ENCODE data around the gene VSTM2L.

The VSTM2L gene

GRCh38 chr20:37936041-37936440, 33.1 kb downstream of the VSTM2L start:
- TF ChIP-seq CTCF (IDR thresholded peaks at IDR 0.05; ENCODE audit: insufficient read depth, low read length, missing control alignments) = no peak
- POLR2A ChIA-PET = no interaction called here
- CTCF ChIA-PET = interaction anchor here (0.7 kb wide), 1 partner anchor 240 kb away, joined by 4 read pairs; no protein-coding TSS in a partner anchor
- H3K4me3 ChIP-seq (ENCODE audit: low read depth, low read length) = no peak overlapping the region
- DNase-seq (ENCODE audit: low read depth, low spot score) = no peak

- CTCF ChIA-PET = interaction anchor here (0.7 kb wide), 1 partner anchor 241 kb away, joined by 4 read pairs; no protein-coding TSS in a partner anchor
- DNase-seq (ENCODE audit: low read depth, low spot score) = no peak
- no peak overlapping the region for H3K4me3 ChIP-seq (ENCODE audit: low read depth, low read length)
- TF ChIP-seq CTCF (IDR thresholded peaks at IDR 0.05; ENCODE audit: insufficient read depth, low read length, missing control alignments) = no peak
- POLR2A ChIA-PET = no interaction called here
Observed at GRCh38 chr20:37936451-37936850, 33.5 kb downstream of the VSTM2L start.

- POLR2A ChIA-PET = no interaction called here
- CTCF ChIA-PET = interaction anchor here (1.4 kb wide), 1 partner anchor 55 kb away, joined by 4 read pairs; no protein-coding TSS in a partner anchor
- no peak overlapping the region for H3K4me3 ChIP-seq (ENCODE audit: low read depth, low read length)
- TF ChIP-seq CTCF (IDR thresholded peaks at IDR 0.05; ENCODE audit: insufficient read depth, low read length, missing control alignments) = no peak
- DNase-seq (ENCODE audit: low read depth, low spot score) = no peak
Observed at GRCh38 chr20:37937686-37938085, 34.8 kb downstream of the VSTM2L start.

GRCh38 chr20:37938181-37938750, 35.3 kb downstream of the VSTM2L start:
- ChIA-PET CTCF (interaction anchor here (1.4 kb wide), 1 partner anchor 54 kb away, joined by 4 read pairs; no protein-coding TSS in a partner anchor), POLR2A (no interaction called here)
- no peak overlapping the region for H3K4me3 ChIP-seq (ENCODE audit: low read depth, low read length)
- no peak for DNase-seq (ENCODE audit: low read depth, low spot score)
- TF ChIP-seq CTCF (IDR thresholded peaks at IDR 0.05; ENCODE audit: insufficient read depth, low read length, missing control alignments) = no peak

- CTCF ChIA-PET = interaction anchor here (1.4 kb wide), 1 partner anchor 53 kb away, joined by 4 read pairs; no protein-coding TSS in a partner anchor
- no peak for TF ChIP-seq CTCF (IDR thresholded peaks at IDR 0.05; ENCODE audit: insufficient read depth, low read length, missing control alignments)
- no peak for DNase-seq (ENCODE audit: low read depth, low spot score)
- POLR2A ChIA-PET = no interaction called here
- no peak overlapping the region for H3K4me3 ChIP-seq (ENCODE audit: low read depth, low read length)
Observed at GRCh38 chr20:37938954-37939353, 36.0 kb downstream of the VSTM2L start.

- ChIA-PET CTCF (no interaction called here), POLR2A (no interaction called here)
- no peak overlapping the region for H3K4me3 ChIP-seq (ENCODE audit: low read depth, low read length)
- no peak for TF ChIP-seq CTCF (IDR thresholded peaks at IDR 0.05; ENCODE audit: insufficient read depth, low read length, missing control alignments)
- no peak for DNase-seq (ENCODE audit: low read depth, low spot score)
Observed at GRCh38 chr20:37939701-37940560, 37.0 kb downstream of the VSTM2L start.
